Stimulated activated CD4-positive, alpha-beta T cell treated with anti-CD3 and anti-CD28 coated beads, Interleukin-1b, Interleukin-23, amount 100 ng/mL, for 1 hour (primary cell): ENCODE results near the gene DMRTA2.
"Not testable (repeated sequence)": the region's sequence is repeated elsewhere in the genome, so short reads cannot be mapped to it uniquely, and the experiment has no call there.

Experiments
- DNase-seq, 2 donors: peaks; one replicate each; pipeline ENCODE4 v3.0.0-alpha.2; 2020; ENCODE audit warnings: low read depth in 2 of 2

Gene DMRTA2

DNA sequence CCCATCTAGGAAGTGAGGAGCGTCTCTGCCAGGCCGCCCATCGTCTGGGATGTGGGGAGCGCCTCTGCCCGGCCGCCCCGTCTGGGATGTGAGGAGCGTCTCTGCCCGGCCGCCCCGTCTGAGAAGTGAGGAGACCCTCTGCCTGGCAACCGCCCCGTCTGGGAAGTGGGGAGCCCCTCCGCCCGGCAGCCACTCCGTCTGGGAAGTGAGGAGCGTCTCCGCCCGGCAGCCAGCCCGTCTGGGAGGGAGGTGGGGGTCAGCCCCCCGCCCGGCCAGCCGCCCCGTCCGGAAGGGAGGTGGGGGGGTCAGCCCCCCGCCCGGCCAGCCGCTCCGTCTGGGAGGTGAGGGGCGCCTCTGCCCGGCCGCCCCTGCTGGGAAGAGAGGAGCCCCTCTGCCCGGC lies 41.7 kb downstream of the DMRTA2 start:
- not testable (repeated sequence) for DNase-seq

DNA sequence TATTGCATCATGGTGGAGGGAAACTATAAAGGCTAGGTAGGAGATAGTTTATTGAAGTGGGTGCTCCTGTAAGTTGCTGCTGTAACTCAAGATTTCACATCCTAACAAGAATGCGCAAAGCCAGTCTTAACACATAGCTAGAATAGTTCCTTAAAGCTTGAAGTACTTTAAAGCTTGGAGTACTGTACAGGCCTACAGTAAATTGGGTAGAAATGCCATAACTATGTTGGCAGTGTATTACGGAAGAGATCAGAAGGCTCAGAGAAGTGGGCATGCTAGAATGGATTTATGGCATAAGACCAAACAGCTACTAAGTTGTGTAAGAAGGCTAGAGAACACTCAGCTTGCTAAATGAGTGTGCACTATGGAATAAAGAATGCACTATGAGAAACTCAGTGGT lies 44.5 kb downstream of the DMRTA2 start:
- DNase-seq: no peak

DNA sequence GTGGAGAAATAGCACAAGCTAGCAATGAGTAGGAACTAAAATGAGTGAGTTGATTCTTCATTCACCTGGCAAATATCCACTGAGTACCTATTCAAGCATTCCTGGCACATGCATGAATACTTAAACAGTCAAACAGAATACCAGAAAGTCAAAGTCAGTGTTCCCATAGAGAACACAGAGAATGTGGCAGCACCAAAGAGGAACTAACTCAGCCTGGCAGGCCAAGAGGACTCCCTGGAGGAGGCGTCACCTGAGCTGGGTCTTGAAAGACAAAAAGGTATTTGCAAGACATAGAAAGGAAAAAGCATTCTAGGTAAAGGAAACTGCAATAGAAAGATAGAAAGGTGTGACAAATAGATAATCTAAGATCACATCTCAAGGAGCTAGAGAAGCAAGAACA lies 49.7 kb downstream of the DMRTA2 start:
- DNase-seq: no peak

DNA sequence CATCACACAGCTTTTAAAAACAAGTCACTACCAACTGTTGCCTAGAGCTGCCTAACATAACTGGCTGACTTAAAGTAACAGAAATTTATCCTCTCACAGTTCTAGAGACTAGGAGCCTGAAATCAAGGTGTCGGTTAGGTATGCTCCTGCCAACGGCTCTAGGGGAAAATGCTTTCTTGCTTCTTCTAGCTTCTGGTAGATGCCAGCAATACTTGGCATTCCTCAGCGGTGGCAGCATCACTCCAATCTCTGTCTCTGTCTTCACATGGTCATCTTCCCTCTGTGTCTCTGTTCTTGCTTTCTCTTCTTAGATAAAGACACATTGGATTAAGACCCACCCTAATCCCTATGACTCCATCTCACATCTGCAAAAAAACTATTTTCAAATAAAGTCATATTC lies 51.5 kb downstream of the DMRTA2 start:
- DNase-seq: no peak

DNA sequence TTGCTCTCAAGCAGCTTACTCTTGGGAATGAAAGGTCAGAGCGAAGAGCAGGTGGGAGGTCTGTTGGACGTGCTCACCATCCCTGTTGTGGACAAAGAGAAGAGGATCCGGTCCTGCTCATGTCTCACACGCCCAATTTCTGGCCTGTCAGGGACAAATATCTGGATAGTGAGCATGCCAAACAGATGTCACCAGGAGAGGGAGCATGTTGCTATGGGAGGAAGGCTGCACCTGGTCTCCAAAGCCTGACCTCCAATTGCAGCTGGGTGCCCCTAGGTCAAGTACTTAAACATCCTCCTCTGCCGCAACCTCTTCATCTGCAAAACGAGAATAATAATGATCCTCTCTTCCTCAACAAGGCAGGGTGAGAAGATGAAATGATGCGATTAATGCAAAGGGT lies 53.4 kb downstream of the DMRTA2 start:
- DNase-seq: no peak

DNA sequence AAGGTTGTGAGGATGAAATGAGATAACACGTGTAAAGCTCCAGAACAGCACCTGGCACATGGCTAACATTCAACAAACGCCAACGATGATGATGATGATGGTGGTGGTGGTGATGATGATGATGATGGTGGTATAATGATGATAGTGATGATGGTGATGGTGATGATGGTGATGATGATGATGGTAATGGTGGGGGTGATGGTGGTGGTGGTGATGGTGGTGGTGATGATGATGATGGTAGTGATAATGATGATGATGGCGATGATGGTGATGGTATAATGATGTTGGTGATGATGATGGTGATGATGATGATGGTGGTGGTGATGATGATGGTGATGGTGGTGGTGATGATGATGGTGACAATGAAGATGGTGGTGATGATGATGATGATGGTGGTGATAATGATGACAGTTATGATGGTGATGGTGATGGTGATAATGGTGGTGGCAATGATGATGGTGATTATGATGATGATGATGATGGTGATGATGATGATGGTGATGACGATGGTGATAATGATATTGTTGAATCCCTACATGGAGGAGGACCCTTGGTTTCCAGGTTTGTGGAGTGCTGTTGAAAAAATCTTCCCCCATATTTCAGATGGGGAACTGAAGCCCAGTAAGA lies 54.1 kb downstream of the DMRTA2 start:
- DNase-seq: no peak

DNA sequence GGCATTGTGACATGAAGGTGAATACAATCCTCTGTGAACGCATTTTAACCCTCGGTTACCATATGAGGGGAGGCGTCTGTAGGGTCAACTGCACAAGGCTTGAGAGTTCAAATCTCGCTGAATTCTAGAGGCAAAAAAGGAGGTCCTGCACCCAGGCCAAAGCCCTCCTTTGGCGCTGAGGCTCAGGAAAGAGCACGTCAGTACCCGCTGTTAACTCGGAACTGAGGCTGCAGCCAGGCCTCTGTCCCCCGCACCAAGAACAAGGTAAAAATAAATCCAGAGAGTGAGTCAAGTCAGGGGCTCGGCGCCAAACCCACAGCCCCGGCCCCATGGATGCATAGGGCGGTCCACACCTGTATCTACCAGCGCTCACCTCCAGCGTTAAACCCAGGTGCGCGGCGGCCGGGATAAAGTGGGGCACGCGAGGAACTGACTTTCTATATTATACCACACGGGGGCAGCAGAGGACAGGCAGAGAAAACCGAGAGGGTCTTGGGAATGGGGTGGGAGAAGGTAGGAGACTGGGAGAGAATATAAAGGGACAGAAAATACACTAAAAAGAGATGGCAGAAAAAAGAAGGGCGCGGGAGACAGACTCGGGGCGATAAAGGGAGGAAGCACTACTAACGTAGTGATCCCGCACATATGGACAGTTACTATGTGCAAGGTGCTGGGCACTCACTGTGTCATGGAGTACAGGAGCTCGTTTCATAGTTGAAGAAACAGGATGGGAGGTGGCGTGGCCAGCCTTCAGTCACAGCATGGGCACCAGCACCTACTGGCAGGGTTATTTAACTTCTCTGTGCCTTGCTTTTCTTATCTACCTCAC lies 54.9 kb downstream of the DMRTA2 start:
- DNase-seq: no peak
